Thyroid gland (tissue), 4 donors: Measurements from ENCODE around the gene HSPA14. TPM values are rescaled to one million over a fixed set of nuclear protein-coding genes. Genes with fewer than 3 reads are reported as not detected.

Experiments used
- DNase-seq, 2 donors: peaks; one replicate each; pipeline ENCODE4 v3.0.0-alpha.2; 2019
- H3K27ac ChIP-seq, 3 donors: fragments of 200-600 bp; sonication (generic); 1 replicate in 2 of 3; 2 replicates in 1 of 3; pipeline ENCODE4 v1.5.1; 2016 to 2019; ENCODE audit warnings: mild to moderate bottlenecking in 1 of 3, moderate library complexity in 1 of 3
- H3K27me3 ChIP-seq: fragments of 200-600 bp; sonication (generic); one replicate; pipeline ENCODE4 v1.5.1; 2019
- H3K36me3 ChIP-seq, 2 donors: fragments of 200-600 bp; sonication (generic); one replicate each; pipeline ENCODE4 v1.5.1; 2016 to 2019
- H3K4me1 ChIP-seq, 2 donors: fragments of 200-600 bp; sonication (generic); one replicate each; pipeline ENCODE4 v1.5.1; 2017 to 2019
- H3K4me3 ChIP-seq, 3 donors: fragments of 200-600 bp; sonication (generic); replicated peaks in 1 of 3; 1 replicate in 2 of 3; 2 replicates in 1 of 3; pipeline ENCODE4 v1.5.1; 2016; ENCODE audit warnings: mild to moderate bottlenecking in 1 of 3
- H3K9me3 ChIP-seq: fragments of 200-600 bp; sonication (generic); one replicate; pipeline ENCODE4 v1.5.1; 2017
- POLR2A ChIP-seq, 2 donors: fragments of 450-650 bp; IDR thresholded peaks; one replicate each; pipeline ENCODE4 v1.6.1; 2017; ENCODE audit warnings: antibody characterized with exemption in 2 of 2, mild to moderate bottlenecking in 2 of 2, moderate library complexity in 1 of 2
- WGBS, 2 donors: methylation state at CpG; one replicate each; pipeline ENCODE4 v1.1.5; 2017; 5-methylcytosine and 5-hydroxymethylcytosine counted together
- intact Hi-C: fragments of 100-400 bp; cut with DNase I; formaldehyde crosslinking; loops from one replicate; pipeline ENCODE4 v1.15.1; 2023
- total RNA-seq, 4 donors: library from RNA; depleted of rRNA; stranded (reverse); fragments of >200 nt; gene quantifications; one replicate each; pipeline ENCODE4 v1.2.3, GENCODE V29; 2016
- TF ChIP-seq, protein P1 (sequence below), 6 experiments: fragments of 200-600 bp in 3 of 6; fragments of 450-650 bp in 3 of 6; sonication (generic) in 3 of 6; IDR thresholded peaks; one replicate each; pipeline ENCODE4 v1.5.1; 2016 to 2019; ENCODE audit warnings: antibody characterized with exemption in 6 of 6, mild to moderate bottlenecking in 2 of 6, inconsistent platforms in 1 of 6, moderate library complexity in 1 of 6

Gene HSPA14
- total RNA-seq, 4 donors from 2014 or later: 11.1 to 19.2 (median 16.7) TPM

DNA sequence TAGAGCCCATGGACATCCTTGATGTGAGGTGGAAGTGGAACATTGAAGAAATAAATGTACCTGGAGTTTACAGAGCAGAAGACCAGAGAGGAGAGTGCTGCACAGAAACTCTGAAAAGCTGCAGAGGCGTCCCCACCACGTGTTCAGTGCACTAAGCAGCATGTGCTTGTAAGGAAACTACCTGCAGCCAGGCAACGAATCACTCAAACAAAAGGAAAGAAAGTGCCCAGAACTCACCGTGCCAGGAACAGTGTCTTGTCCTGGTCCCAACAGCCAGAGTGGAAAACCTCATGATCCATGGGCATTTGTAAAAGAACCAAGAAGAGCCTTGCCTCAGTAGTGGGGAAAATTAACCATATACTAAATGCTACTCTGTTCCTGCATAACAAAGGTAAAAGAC is 72.8 kb downstream of the HSPA14 start:
- Histone ChIP-seq H3K36me3 (peaks cover 14 to 18% of the 10 kb centered on the region in 2 donors), H3K4me3 (no peak overlapping the region), H3K27me3 (no peaks in the 10 kb centered on the region), H3K27ac (no peak overlapping the region), H3K9me3 (no peaks in the 10 kb centered on the region), H3K4me1 (no peaks in the 10 kb centered on the region)
- no peak for DNase-seq
- 95 to 96% methylated on average over 4 of the region's 4 CpGs for WGBS, 2 donors
- intact Hi-C loops: no loop called here
- TF ChIP-seq, protein P1, sequence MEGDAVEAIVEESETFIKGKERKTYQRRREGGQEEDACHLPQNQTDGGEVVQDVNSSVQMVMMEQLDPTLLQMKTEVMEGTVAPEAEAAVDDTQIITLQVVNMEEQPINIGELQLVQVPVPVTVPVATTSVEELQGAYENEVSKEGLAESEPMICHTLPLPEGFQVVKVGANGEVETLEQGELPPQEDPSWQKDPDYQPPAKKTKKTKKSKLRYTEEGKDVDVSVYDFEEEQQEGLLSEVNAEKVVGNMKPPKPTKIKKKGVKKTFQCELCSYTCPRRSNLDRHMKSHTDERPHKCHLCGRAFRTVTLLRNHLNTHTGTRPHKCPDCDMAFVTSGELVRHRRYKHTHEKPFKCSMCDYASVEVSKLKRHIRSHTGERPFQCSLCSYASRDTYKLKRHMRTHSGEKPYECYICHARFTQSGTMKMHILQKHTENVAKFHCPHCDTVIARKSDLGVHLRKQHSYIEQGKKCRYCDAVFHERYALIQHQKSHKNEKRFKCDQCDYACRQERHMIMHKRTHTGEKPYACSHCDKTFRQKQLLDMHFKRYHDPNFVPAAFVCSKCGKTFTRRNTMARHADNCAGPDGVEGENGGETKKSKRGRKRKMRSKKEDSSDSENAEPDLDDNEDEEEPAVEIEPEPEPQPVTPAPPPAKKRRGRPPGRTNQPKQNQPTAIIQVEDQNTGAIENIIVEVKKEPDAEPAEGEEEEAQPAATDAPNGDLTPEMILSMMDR (IDR thresholded peaks at IDR 0.05): no peak
- TF ChIP-seq POLR2A (IDR thresholded peaks at IDR 0.05): no peak

DNA sequence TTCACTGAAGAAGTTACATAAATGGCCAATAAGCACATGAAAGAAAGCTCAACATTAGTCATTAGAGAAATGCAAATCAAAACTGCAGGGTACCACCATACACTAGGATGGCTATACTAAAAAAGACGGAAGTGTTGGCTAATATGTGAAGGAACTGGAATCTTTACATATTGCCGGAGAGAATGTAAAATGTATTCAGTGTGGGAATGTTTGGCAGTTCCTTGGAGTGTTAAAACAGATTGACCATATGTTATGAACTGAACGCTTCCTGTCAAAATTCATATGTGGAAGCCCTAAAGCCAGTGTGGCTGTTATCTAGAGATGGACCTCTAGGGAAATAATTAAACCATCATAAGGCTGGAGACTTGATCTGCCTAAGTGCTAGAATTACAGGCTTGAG is 73.7 kb downstream of the HSPA14 start:
- intact Hi-C loops: no loop called here
- Histone ChIP-seq H3K27ac (no peak overlapping the region), H3K36me3 (peaks cover 17 to 21% of the 10 kb centered on the region in 2 donors), H3K4me1 (no peaks in the 10 kb centered on the region), H3K27me3 (no peaks in the 10 kb centered on the region), H3K9me3 (no peaks in the 10 kb centered on the region), H3K4me3 (no peak overlapping the region)
- no peak for DNase-seq
- TF ChIP-seq, protein P1 (IDR thresholded peaks at IDR 0.05): no peak
- no peak for TF ChIP-seq POLR2A (IDR thresholded peaks at IDR 0.05)
- WGBS, 2 donors: 96 to 97% methylated on average over 3 of the region's 3 CpGs

DNA sequence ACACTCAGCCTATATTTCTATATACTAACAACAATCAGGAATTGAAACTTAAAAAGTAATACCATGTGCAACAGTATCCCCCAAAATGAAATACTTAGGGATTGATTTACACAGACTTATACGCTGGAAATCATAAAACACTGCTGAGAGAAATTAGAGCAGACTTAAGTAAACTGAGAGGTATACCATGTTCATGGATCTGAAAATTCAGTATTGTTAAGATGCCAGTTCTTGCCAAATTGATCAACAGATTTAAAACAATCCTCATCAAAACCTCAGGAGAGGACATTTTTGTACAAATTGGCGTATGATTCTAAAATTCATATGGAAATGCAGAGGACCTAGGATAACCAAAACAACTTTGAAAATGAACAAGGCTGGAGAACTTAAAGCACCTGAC is 78.5 kb downstream of the HSPA14 start:
- Histone ChIP-seq H3K4me1 (no peaks in the 10 kb centered on the region), H3K27ac (no peak overlapping the region), H3K9me3 (no peaks in the 10 kb centered on the region), H3K36me3 (peaks cover 32 to 48% of the 10 kb centered on the region in 2 donors), H3K27me3 (no peaks in the 10 kb centered on the region), H3K4me3 (no peak overlapping the region)
- DNase-seq: no peak
- WGBS, 2 donors: 97 to 99% methylated on average over 2 of the region's 2 CpGs
- TF ChIP-seq, protein P1 (IDR thresholded peaks at IDR 0.05): no peak
- TF ChIP-seq POLR2A (IDR thresholded peaks at IDR 0.05): no peak
- intact Hi-C loops: no loop called here

DNA sequence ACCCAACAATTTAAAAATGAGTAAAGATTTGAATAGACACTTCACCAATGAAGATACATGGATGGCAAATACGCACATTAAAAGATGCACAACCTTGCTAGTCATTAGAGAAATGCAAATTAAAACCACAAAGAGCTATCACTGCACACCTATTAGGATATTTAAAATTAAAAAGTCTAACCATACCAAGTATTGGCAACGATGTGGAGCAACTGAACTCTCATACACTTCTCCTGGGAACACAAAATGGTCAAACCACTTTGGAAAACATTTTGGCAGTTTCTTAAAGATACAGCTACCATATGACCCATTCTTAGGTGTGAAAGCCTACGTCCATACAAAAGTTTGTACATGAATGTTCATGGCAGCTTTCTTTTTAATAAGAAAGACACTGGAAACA is 79.7 kb downstream of the HSPA14 start:
- peaks cover 38 to 55% of the 10 kb centered on the region in 2 donors for H3K36me3 ChIP-seq

DNA sequence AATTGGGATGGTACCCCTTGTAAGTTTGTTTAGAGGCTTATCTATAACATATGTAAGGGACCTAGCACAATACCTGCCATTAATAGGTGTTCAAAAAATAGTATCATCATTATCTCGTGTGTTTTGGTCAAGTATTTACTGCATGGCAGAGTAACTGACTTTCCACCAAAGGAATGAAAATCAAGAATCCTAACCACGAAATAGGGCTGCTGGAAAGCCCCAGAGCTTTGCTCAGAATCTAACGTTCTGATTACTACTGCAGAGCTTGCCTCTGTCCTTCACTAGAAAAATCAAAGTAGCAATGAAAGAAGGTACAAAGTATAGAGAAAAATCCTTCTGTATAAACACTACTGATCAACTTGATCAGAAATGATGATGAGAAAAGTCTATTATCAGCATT is 80.9 kb downstream of the HSPA14 start:
- DNase-seq: no peak
- H3K27ac ChIP-seq: no peak overlapping the region
- no peaks in the 10 kb centered on the region for H3K9me3 ChIP-seq
- peaks cover 38 to 58% of the 10 kb centered on the region in 2 donors for H3K36me3 ChIP-seq
- H3K27me3 ChIP-seq: no peaks in the 10 kb centered on the region
- intact Hi-C loops: no loop called here
- no peaks in the 10 kb centered on the region for H3K4me1 ChIP-seq
- no peak overlapping the region for H3K4me3 ChIP-seq
- 89 to 92% methylated on average over 3 of the region's 3 CpGs for WGBS, 2 donors
- TF ChIP-seq, protein P1 (IDR thresholded peaks at IDR 0.05): no peak
- no peak for TF ChIP-seq POLR2A (IDR thresholded peaks at IDR 0.05)

More for the DNA sequence above, 79.7 kb downstream of the HSPA14 start:
- no peak overlapping the region for H3K27ac ChIP-seq
- no peaks in the 10 kb centered on the region for H3K9me3 ChIP-seq
- H3K4me3 ChIP-seq: no peak overlapping the region
- H3K27me3 ChIP-seq: no peaks in the 10 kb centered on the region
- H3K4me1 ChIP-seq: no peaks in the 10 kb centered on the region
- WGBS, 2 donors: 94 to 98% methylated on average over 3 of the region's 3 CpGs
- DNase-seq: no peak
- intact Hi-C loops: no loop called here
- TF ChIP-seq, protein P1 (IDR thresholded peaks at IDR 0.05): no peak
- no peak for TF ChIP-seq POLR2A (IDR thresholded peaks at IDR 0.05)

Other genes with a start within 250 kb of the HSPA14 start
- 10 to 100 TPM; 12.3 to 41.3 (median 31.8) TPM for gene FAM107B, start 63.4 kb upstream of the HSPA14 start, total RNA-seq
- gene CDNF, start 269 bp upstream of the HSPA14 start, total RNA-seq: 1 to 10 TPM; 2.6 to 9.4 (median 3.8) TPM
- gene MSANTD7, start within 50 bp of the HSPA14 start, total RNA-seq: 10 to 100 TPM in 3 of 4 donors, 1 to 10 TPM in 1; 9.0 to 14.6 (median 11.5) TPM
- 1 to 10 TPM; 5.1 to 9.6 (median 8.7) TPM for gene SUV39H2, start 40.6 kb downstream of the HSPA14 start, total RNA-seq
- 10 to 100 TPM; 14.9 to 19.2 (median 17.2) TPM for gene DCLRE1C, start 115.8 kb downstream of the HSPA14 start, total RNA-seq
- gene MEIG1, start 121.1 kb downstream of the HSPA14 start, total RNA-seq: not detected
- 1 to 10 TPM in 1 of 4 donors, not detected in 3; 4.8 TPM for gene OLAH, start 205.6 kb downstream of the HSPA14 start, total RNA-seq